GM10847 (cell line): ENCODE results near the gene INPP5A.

Experiments used
- POLR2A ChIP-seq: IDR thresholded peaks from 2 replicates; pipeline ENCODE4 v1.6.1; 2011; ENCODE audit not compliant: insufficient read length; ENCODE audit errors: extremely low read depth

Gene INPP5A

DNA sequence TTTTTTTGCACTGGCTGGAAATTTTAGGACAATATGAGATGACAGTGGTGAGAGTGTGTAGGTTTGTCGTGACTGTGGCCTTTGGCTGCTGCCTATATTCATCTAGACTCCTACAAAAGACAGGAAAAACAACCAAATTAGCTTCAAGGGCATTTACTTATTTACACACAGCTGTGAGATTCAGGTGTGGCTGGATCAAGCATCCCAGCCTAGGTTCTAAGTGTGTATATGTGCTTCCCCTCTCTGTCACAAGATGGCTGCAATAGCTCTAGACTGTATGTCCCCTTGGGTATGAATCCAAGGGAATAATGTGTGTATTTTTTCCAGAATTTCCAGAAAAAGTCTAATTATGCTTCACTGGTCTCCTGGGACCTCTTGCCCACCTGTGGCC, 25.5 kb upstream of the INPP5A start:
- no peak for TF ChIP-seq POLR2A

DNA sequence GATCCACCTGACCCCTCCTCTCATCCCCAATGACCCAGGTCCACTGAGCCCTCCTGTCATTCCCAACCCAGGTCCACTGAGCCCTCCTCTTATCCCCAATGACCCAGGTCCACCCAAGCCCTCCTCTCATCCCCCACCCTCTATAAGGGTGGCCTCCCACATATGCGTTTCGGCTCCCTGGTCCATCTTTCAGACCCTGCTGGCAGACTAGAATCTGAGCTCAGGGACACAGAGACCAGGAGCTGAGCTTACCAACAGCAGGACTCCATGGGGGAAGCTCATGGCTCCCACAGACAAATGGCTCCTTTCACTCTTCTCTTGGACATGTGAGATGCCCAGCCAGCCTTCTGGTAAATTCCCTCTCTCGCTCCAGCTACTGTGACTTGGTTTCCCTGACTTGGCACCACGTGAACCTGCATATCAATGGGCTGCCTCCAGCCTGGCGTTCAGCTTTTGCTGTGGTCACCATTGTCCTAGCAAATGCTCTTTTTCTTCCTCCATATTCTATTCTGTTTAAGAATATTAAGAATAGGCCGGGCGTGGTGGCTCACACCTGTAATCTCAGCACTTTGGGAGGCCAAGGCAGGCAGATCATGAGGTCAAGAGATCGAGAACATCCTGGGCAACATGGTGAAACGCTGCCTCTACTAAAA, 24.8 kb upstream of the INPP5A start:
- TF ChIP-seq POLR2A = no peak

DNA sequence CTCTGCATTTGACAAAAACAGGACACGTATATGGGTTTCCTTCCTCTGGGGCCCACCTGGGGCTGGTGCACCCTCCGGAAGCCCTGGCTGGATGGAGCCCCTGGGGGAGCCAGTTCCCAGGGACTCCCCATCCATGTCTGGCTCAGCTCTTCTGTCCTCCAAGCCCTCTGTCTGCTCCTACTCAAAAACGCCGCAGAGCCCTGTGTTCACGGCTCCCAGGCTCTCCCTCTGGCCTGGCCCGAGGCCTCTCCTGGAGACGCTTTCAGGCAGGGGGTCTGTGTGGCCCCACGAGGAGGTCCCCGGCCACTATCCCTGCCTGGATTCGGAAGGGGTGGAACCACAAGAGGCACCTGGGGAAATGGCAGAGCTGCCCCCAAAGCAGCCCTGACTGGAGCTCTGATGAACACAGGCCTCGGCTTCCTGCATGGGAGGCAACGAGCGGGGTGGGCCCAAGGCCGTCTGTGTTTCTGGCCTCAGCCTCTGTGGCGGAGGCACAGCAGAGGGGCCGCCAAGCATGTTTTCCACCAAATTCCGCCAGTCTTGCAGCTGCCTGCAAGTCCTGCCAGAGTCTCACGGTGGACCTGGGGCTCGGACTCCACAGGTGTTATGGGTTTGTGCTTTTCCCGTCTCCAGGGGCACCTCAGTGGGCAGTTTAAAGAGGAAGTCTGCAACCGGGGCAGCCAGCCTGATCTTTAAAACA, 22.6 kb upstream of the INPP5A start:
- no peak for TF ChIP-seq POLR2A

DNA sequence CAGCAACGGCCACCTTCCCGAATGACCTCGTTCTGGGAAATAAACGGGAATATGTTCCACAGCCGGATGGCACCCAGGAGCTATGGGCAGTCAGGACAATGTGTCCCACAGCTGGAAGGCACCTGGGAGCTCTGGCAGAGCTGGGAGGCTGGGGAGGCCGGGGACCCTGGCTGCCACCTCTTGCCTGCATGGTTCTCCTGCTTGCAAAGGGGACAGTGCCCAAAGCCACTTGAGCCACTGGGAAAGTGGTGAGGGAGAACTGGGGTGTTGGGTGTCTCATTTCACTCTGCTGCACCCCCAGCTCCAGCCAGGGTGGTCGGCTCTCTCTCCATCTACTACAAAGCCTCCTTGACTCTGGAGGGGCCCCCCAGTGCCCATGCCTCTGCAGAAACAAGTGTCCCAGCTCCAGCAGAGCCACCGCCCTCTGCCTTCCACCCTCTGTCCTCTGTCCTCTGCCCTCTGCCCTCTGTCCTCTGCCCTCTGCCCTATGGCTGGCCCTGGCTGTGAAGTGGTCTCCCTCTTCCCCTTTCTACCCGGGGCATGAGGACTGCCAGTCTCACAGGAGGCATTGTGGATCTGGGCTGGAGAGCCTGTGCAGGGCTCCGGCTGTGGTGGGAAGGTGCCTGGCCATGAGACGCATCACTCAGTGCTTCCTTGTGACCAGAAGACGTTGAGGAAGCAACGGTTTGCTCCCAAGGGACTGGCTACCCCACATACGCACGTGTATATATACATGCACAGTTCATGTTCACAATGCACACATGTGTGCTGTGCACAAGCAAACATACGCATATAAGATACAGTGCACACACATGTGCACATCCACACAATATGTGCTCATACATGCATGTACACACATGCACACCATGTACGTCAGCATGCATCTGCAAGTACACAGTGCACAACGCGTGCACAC, 21.5 kb upstream of the INPP5A start:
- TF ChIP-seq POLR2A = no peak

DNA sequence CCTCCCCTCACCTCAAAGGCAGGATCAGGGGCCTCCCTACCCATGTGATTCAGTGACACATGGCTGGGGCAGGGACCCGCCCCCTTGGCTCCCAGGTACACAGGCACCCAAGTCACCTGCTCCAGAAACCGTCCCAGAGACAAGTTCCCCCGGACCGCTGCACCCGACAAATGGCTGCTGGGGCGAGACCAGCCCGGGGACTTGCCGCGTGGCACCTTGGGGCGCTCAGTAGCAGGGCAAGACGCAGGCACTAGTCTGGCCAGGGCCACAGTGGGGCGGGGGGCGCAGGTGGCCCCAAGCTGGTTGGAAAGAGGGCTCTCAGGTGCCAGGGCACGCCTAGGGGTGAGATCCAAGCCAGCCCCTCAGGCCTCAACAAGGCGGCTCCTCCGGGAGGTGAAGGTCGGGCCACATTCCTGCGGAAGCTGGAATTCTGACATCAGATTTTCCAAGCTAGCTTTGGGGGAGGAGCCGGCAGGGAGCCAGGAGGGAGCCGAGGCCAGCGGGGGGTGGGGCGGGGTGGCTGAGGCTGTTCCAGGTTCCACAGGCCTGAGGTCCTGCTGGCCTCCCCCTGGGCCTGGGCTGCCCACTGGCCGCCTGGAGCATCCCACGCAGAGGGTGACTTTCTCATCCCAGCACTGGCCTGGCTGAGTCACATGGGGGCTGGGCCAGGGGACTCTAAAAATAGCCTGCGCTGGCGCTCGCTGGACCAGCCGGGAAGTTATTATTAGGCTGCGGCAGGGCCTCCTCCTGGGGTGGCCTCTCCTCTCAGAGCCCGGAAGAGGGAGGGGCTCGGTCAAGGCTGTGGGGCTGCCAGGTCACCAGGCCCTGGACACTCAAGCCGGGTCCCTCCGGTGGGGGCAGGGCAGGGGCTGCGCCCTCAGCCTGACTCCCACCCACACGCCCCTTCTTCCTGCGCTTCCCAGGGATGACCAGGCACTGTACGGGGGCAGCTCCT, 20.5 kb upstream of the INPP5A start:
- no peak for TF ChIP-seq POLR2A

DNA sequence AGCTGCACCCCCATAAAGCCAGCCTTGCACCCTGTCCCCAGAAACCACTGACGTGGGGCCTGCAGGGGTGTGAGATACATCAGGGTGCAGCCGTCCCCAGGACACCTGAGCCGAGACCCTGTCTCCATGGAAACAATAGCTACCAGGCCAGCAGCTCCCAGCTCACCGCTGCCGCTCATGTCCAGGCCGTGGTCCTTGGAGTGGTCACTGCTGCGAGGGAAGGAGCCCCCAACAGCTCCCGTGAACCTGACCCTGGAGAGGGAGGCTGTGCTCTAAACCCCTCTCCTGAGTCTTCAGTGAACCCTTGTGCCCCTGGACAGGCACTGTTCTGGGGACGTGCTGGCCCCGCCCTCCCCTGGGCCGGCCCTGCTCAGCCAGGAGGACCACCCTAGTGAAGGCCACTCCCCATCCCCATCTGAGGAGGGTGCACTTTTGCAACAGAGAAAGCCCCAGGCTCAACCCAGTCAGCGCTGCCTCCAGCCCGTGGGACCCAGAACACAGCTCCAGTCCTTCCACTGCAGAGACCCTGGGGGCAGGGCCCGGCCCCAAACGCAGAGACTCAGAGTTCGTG, 19.6 kb upstream of the INPP5A start:
- no peak for TF ChIP-seq POLR2A

DNA sequence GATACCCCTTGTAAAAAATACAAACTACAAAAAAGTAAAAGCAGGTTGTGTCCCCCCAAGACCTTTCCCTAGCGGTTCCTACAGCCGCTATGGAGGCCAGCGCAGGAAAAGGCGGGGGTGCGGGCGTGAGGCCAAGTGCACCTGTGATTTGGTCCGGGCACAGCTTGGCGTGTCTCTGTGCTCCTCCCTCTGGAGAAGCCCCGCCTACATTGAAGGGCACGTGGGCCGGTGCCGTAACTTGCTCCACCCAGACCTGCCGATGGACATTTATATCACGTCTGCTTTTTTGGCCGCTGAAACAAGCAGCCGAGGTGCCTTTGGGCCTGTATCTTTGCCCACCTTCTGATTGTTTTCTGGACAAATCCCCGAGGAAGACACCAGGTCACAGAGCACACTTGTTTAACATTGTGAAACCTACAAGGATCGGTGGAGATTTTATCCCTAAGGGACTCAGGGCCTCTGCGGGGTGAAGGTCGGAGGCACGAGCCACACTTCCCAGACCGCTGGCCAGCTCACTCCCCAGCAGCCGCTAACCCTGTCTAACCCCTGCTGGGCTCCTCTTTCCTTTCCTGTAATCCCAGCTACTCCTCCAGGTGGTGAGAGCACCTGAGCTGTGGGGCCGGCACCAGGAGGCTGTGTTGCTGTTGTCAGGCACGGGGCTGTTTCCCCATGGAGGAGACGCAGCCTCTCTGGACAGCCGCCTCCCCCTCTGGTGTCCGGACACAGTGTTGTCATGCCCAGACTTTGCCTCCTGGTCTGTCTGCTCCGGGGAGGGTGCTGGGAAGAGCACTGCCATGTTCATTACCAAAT, 18.8 kb upstream of the INPP5A start:
- no peak for TF ChIP-seq POLR2A

DNA sequence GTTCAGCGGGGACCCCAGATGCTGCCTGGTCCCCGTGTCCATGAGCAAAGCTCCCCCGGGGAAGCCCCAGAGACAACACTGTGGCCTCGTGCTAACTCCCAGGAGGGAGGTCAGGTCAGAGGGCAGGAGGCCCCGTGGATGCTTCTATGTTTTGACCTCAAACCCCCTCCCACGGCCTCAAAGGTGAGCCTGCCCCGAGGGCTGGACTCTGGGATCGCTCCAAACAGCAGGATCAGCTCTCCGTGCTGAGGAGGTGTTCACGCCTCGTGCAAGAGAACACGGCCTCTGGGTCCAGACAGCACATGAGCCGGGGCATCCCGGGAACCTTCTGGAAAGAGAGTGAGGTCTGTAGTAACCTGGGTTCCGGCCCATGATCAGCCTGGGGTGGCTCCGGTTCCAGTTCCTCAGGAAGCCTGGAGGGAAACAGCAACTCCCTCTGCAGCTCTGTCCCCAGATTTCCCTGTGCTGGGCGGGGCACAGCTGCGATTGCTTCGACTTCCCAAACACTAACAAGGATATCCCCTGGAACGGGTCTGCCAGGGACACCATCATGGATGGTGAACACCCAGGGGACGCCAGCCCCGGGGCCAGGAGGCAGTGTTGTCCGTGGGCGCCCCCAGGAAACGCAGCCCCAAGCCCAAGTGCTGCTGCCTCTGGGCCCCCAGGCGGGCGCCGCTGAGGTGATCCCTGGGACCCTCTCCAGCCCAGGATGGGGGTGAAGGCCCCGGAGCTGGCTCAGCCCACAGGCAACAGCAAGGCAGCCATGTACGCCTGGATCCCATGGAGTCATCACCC, 18.0 kb upstream of the INPP5A start:
- TF ChIP-seq POLR2A = no peak

DNA sequence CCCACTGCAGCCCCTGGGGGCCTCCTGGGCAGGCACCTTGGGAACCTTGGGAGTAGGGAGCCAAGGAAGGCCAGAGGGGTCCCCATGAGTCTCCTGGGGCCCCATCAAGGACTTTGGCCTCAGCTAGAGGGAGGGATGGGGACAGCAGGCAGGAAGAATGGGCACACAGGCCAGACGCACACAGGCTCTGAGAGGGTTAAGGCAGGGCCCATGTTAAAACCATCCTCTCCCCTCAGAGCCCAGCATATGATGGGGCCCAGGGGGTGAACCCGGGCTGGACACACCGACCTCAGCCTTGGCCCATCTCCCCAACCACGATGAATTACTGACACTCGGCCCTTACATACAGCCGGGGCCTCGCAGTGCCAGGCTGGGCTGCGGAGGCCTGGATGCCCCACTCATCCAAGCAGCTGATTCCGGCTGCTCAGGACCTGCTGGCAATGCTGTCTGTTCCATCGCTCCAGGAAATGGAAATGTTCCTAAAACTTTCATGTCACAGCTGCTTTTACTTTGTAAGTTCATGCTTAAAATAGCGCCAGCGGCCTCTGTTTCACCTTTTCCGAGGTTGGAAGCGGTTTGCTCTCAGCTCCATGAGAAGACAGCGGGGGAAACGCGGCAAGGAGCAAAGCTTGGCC, 17.3 kb upstream of the INPP5A start:
- no peak for TF ChIP-seq POLR2A

DNA sequence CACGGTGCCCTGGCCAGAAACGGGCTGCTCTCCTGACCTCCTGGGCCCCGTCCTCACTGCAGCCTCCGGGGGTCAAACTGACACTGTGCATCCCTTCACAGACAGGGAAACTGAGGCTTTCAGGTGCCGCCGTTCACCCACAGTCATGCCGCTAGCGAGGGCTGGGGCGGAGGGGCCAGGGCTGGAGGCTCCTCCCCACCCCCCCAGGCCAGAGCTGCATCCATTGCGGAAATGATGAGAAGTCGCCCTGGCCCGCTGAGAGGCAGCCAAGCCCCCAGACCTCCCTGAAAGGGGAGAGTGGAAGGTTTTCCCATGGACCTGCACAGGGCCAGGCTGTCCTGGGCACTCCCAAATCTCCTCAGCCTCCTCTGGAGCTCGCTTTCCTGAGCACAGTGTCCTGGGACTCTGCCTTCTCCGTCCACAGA, 16.5 kb upstream of the INPP5A start:
- TF ChIP-seq POLR2A = no peak

DNA sequence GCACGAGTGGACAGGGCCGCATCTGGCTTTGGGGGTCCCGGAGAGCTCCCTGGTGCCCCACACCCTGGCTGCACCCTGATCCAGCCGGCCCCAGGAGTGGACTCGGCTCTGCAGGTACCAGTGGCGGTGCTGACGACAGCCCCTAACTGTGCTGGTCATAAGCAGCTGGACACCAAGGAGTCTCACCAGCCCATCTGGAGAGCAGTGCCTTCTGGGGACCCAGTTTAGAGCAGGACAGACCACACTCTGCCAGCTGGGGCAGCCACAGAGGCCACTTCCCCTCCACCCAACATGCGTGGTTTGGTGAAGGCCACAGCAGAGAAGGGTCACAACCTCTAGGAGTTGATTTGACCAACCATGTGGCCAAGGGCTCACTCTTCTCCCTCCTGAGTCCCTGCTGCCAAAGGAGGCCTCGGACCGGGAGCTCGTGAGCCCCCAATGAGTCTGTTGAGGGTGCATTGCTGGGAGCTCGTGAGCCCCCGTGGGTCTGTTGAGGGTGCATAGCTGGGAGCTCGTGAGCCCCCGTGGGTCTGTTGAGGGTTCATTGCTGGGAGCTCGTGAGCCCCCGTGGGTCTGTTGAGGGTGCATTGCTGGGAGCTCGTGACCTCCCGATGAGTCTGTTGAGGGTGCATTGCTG, 16.0 kb upstream of the INPP5A start:
- no peak for TF ChIP-seq POLR2A

DNA sequence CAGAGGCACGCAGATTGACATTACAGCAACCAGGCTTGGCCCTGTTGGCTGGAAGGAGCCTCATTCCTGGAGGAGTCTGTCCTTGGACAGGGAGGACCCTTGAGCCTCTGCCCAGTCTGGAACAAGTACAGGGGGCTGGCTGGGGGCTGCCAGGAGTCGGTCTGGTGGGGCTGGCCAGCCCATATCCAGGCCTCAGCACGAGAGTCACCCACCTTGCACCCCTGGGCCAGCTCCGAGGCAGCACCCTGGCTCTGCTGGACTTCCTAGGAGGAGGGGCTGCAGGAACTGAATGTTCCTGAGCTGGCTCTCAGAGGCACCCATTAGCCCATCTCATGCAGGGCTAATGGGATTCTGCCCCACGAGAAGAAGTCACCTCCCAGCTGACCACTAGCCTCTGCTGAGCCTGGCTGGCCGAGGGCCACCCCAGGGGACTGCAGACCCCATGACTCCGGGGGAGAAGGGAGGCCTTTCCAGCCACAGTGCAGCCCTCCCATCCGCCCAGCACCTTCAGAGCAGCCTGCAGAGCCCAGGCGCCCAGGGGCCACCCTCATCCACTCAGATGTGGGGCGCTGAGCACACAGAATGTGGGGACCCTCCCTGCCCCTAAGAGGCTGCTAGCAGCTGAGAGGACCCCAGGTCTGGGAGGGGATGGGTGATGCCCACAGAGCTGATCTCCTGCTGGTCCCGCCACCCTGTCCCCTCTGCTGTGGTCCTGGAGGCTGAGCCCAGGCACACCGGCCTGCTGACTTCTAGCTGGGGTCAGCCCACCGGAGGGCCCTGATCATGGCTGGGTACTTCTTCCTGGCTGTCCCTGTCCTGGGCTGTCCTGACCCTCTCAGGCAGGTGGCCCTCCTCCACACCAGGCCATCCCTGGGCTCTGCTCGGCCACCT, 14.8 kb upstream of the INPP5A start:
- TF ChIP-seq POLR2A = no peak
